GOT3 (cell line): ENCODE measurements around the gene PALS2.

ENCODE experiments used
- DNase-seq: peaks from one replicate; lab custom pipeline; 2025; ENCODE audit warnings: mixed read lengths; lab: John Stamatoyannopoulos, UW

The PALS2 gene

GRCh38 chr7:24572997-24573553 lies at the start of gene PALS2:
TSS of gene PALS2 (plus strand) at chr7:24573452. CDS start at chr7:24623668, 50,216 bp downstream.
- DNase-seq = peak; percentile 74

GRCh38 chr7:24531255-24531654 lies 42.0 kb upstream of the PALS2 start:
- DNase-seq = no peak

- no peak for DNase-seq
Measured at GRCh38 chr7:24536682-24537081, 36.6 kb upstream of the PALS2 start.

DNA sequence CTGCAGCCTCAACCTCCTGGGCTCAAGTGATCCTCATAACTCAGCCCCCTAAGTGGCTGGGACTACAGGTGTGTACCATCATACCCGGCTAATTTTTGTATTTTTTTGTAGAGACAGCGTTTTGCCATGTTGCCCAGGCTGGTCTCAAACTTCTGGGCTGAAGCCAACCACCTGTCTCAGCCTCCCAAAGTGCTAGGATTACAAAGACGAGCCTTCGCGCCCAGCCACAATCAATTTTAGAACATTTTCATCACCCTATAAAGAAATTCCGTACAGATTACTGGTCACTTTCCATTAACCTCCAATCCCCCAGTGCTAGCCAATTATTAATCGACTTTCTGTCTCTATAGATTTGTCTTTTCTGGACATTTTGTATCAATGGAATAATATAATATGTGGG lies 32.3 kb upstream of the PALS2 start:
- no peak for DNase-seq

DNA sequence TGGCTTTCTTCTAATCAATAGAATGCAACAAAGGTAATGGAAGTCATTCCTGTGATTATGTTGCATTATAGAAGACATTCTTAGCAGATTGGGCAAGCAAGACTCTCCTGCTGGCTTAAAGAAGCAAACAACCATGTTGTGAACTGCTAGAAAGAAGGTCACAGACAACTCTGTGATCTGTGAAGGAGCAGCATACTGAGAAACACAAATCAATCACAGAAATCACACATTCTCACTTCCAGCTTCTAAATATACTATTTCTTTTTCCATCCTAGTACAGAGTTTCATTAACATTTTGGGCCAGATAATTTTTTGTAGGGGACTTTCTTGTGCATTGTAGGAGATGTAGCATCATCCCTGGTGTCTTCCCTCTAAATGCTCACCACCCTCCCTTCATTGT lies 28.0 kb upstream of the PALS2 start:
- no peak for DNase-seq

DNA sequence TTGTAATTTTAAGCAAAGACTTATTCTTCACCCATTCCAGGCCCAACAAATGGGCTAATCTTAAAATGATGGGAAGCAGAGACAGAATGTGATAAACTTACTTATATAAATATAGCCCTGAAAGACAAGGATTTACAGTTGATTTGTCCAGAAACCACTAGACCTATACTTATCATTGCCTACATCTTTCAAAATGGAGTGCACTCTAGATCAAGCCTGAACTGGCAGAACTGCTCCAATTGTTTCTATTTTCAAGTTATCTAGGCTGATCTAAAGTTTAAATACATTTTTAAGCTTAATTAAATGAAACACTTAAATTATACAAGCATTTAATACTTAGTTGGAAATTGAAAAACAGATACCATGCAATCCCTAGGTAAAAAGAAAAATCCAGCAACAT lies 24.9 kb upstream of the PALS2 start:
- DNase-seq = no peak

GRCh38 chr7:24549991-24550390 lies 23.3 kb upstream of the PALS2 start:
- no peak for DNase-seq

GRCh38 chr7:24555184-24555583 lies 18.1 kb upstream of the PALS2 start:
- no peak for DNase-seq

DNA sequence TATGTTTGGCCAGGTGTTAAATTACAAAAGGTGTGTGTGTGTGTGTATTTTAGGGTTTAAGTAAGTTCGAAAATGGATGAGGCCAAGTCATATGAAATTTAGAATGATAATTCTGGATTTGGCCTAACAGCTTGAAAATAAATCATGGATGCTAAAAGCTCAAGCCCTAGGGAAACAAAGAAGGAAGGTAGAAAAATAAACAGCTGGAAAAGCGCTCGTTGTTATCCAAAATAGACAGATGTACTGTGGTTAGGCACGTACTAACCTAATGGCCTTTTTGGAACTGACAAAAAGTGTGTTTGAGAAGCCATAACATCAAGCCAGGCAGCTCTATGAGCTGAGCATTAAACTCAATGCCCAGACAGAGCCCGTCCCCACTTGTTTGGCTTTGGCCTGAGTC lies 17.5 kb upstream of the PALS2 start:
- DNase-seq = no peak

GRCh38 chr7:24560772-24561171 lies 12.5 kb upstream of the PALS2 start:
- no peak for DNase-seq

DNA sequence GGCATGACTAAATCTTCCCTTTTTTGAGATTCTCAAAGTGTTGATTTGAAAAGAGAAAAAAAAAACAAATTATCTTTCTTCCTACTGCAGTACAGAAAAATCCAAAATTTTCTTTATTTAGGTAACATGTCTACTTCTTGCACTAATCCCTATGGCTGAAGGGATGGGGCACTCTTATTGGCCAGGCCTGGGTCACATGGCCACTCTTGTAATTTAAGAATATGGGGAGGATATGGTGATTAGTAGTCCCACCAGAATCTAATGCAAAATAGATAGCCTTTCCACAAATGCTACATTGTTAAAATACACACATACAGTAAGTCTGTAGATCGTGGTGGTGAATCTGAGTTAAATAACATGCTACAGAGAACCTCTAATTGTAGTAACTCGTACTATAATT lies 7.0 kb upstream of the PALS2 start:
- DNase-seq = no peak

GRCh38 chr7:24570983-24571382 lies 2.3 kb upstream of the PALS2 start:
- no peak for DNase-seq

DNA sequence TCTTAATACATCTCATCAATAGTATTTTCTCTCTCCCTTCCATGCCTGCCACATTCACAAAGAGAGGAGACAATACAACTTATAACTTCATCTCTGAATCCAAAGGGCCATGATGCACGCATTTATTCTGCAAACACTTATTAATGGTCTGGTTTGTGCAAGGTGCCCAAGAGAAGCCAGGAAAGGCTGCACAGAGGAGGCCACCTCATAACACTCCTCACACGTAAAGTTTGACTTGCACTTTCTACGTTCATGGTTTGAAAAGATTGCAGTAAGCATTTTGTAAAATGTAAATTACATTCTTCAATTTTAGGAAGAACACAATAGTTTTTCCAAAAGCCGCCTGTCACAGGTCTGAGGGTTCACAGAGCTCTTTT lies 1.2 kb upstream of the PALS2 start:
- DNase-seq = no peak

- no peak for DNase-seq
Measured at GRCh38 chr7:24572393-24572996, 757 bp upstream of the PALS2 start.

DNA sequence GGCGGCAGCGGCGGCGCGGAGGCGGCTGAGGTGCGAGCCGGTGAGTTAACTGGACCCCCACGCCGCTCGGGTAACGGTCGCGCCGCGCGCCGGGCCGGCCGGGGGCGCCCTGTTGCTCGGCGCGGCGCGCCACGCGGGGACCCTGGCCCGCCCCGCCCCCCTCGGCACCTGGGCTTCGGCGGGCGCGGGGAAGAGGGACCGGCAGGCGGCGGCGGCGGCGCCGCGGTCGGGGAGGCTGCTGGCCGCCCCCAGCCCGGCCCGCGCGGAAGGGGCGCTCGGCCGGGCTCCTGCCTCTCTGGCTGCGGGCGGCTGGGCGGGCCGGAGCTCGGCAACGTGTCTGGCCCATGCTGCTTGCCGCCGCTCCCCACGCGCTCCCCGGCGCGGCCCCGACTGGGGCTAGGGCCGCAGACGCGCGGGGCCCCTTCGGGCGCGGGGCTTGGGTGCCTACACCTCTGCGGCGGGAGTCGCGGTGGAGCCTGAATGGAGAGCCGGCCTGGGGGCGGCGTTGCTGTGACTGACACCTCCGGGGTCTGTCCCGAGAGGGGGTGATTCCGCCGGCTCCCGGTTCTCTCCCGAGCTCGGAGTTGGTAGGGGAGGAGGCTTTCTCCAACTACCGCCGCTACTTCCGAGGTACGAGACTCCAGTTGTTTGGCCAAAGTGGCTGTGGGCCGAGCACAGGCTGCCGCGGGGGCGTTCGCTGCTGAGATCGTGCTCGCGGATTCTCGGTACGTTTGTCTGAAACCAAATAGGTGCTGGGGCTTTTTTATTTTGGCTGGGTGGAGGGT lies 494 bp downstream of the PALS2 start:
- DNase-seq = peak; percentile 24

GRCh38 chr7:24574386-24574785 lies 1.1 kb downstream of the PALS2 start:
- DNase-seq = no peak

GRCh38 chr7:24574950-24575349 lies 1.7 kb downstream of the PALS2 start:
- DNase-seq = no peak

GRCh38 chr7:24576171-24577025 lies 3.1 kb downstream of the PALS2 start:
- no peak for DNase-seq

DNA sequence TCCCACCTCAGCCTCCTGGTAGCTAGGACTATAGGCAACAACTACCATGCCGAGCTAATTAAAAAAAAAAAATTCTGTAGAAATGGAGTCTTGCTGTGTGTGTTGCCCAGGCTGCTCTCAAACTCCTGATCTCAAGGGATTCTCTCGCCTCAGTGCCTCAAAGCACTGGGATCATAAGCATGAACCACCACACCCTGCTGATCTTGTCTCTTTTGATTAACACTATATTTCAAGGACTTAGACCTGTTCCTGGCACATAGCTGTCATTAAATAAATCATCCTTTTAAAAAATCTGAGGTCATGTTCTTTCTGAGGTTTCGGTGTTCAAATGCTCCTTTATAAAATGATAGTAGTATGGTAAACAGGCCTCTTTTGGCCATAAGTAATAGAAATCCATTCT lies 4.8 kb downstream of the PALS2 start:
- no peak for DNase-seq

DNA sequence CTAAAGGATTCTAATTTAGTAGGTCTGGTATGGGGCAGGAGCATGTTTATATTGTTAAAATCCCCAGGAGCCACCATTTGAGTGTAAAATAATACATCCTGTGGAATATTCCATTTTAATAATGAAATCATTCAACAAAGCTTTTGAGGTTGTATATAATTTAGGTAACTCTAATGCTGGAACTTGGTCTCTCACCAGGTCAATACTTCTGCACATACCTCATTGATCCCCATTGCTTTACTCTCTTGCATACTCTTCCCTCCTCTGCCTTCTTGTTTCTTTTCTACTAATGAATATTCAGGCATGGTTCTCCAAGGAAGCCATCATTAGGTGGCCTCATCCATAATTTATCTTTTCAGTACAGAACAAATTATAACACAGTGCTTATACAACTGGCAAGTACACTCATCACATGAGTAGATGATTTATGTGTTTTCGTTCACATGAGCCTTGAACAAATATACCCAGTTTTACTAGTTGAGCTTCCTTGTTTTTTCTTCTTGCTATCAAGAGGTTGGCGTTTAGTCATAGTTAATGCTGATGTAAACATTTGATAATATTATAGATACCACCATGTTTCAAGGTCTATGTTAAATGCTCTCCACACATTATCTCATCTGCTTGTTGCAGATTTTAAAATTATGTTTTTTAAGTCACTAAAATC lies 7.2 kb downstream of the PALS2 start:
- DNase-seq = no peak

DNA sequence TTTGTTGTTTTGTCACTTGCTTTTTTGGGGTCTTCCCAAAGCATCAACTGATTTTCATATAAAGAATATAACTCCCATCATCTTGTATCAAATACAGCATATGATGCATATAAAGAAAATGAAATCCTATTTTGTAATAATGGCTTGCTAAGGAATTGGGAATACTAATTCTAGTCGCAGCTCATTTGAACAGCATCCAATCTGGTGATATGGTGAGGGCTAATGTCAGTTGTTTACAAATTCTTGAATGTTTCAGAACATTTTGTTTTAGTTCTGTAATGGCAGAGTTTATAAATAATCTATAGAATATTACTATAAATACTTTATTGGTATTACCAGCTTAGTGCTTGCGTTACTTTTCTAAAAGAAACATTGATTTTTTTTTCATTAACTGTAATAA lies 8.9 kb downstream of the PALS2 start:
- no peak for DNase-seq

DNA sequence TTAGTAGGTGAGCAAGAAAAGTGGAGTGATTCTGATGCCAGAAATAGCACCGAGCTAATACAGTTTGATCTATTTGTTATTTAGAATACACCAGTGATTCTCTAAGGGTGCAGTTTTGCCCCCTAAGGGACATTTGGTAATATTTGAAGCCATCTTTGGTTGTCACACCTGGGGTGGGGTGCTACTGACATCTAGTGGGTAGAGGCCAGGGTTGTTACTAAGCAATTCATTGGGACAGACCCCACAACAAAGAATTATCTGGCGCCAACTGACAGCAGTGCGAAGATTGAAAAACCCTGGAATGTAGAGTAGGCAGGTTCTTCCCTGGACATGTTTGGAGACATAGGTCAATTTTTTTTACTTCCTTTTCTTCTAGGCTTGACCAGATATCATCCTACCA lies 14.6 kb downstream of the PALS2 start:
- no peak for DNase-seq
